K562 (cell line): ENCODE measurements around the gene NR1H3. TPM values are rescaled to one million over a fixed set of nuclear protein-coding genes. Genes with fewer than 3 reads are reported as not detected.

Source experiments
- ATAC-seq: fragments of 200-7000 bp; cut with Tn5 transposase; 3 replicates; pipeline ENCODE4 v1.9.1; 2020; ENCODE audit warnings: moderate library complexity
- BruUV-seq: library from RNA; stranded (reverse); fragments of 400-500 nt; replicated peaks from 2 replicates; lab custom pipeline; 2021; lab: Mats Ljungman, UMichigan
- CTCF ChIA-PET: fragments of 300-600 bp; formaldehyde crosslinking; extraction: SDS; loops from one replicate; lab custom pipeline; 2021; ENCODE audit warnings: low intra/inter-chr PET ratio; lab: Yijun Ruan, JAX
- POLR2A ChIA-PET: fragments of 300-600, 350-650 bp; sonication (Branson Sonifier 250); formaldehyde crosslinking; extraction: SDS; loops from one replicate; lab custom pipeline; 2021; ENCODE audit warnings: antibody characterized with exemption, inconsistent platforms; lab: Yijun Ruan, JAX
- DNase-seq, 4 experiments: peaks; one replicate each; pipeline versions ENCODE4 v3.0.0 to v3.0.0-alpha.2; 2011 to 2018; ENCODE audit warnings: low spot score in 3 of 4, mixed read lengths in 3 of 4; ENCODE audit errors: extremely low read depth in 1 of 4
- FAIRE-seq: peaks from 2 replicates; lab custom pipeline; 2011; peaks lifted over from hg19 to GRCh38; lab: Jason Lieb, UNC
- H2AFZ ChIP-seq: 2 replicates; pipeline ENCODE4 v1.6.0; 2011; ENCODE audit warnings: low read depth, low read length, control low read depth, inconsistent platforms
- H3K27ac ChIP-seq: fragments of 200-600 bp; 3 replicates; pipeline ENCODE4 v1.8.0; 2011; ENCODE audit warnings: low read depth, mild to moderate bottlenecking, control low read depth, inconsistent platforms, low read length, moderate library complexity, mixed read lengths; ENCODE audit errors: extremely low read depth
- H3K27me3 ChIP-seq, 2 experiments: fragments of 300-600 bp in 1 of 2; 2 replicates in 1 of 2; 3 replicates in 1 of 2; pipeline versions ENCODE4 v1.6.0 to v1.8.0; 2011; ENCODE audit warnings: inconsistent platforms in 2 of 2, low read length in 2 of 2, mild to moderate bottlenecking in 1 of 2, mixed read lengths in 1 of 2, moderate library complexity in 1 of 2; ENCODE audit not compliant: control insufficient read depth in 2 of 2, insufficient read depth in 2 of 2
- H3K36me3 ChIP-seq: fragments of 300-600 bp; 3 replicates; pipeline ENCODE4 v1.8.0; 2011; ENCODE audit warnings: mild to moderate bottlenecking, low read length, inconsistent platforms; ENCODE audit not compliant: control insufficient read depth, insufficient read depth
- H3K4me1 ChIP-seq, 2 experiments: fragments of 200-600 bp in 1 of 2; replicated peaks in 1 of 2; 2 replicates in 1 of 2; 3 replicates in 1 of 2; pipeline versions ENCODE4 v1.5.1 to v1.8.0; 2011; ENCODE audit warnings: inconsistent platforms in 2 of 2, low read length in 2 of 2, mild to moderate bottlenecking in 1 of 2, mixed read lengths in 1 of 2, moderate library complexity in 1 of 2; ENCODE audit not compliant: control insufficient read depth in 2 of 2, insufficient read depth in 2 of 2
- H3K4me2 ChIP-seq: 2 replicates; pipeline ENCODE4 v1.6.1; 2011; ENCODE audit warnings: low read length, control low read depth, inconsistent platforms, mixed read lengths; ENCODE audit not compliant: insufficient read depth
- H3K4me3 ChIP-seq: fragments of 200-600 bp; sonication (generic), shearing (Covaris generic); 2 replicates; pipeline ENCODE4 v1.5.1; 2016; ENCODE audit warnings: control low read depth, inconsistent platforms
- H3K79me2 ChIP-seq: fragments of 200-600 bp; 3 replicates; pipeline ENCODE4 v1.8.0; 2011; ENCODE audit warnings: low read length, inconsistent platforms; ENCODE audit not compliant: control insufficient read depth, insufficient read depth
- H3K9ac ChIP-seq, 2 experiments: 2 replicates each; pipeline versions ENCODE4 v1.6.0 to v1.6.1; 2011; ENCODE audit warnings: low read depth in 2 of 2, low read length in 2 of 2, control low read depth in 1 of 2, inconsistent platforms in 1 of 2, mild to moderate bottlenecking in 1 of 2, mixed read lengths in 1 of 2; ENCODE audit not compliant: insufficient read depth in 1 of 2
- H3K9me1 ChIP-seq: one replicate; pipeline ENCODE4 v1.6.0; 2011; ENCODE audit warnings: inconsistent platforms, mild to moderate bottlenecking, low read length, moderate library complexity; ENCODE audit not compliant: control insufficient read depth, insufficient read depth
- H3K9me3 ChIP-seq: replicated peaks from 2 replicates; pipeline ENCODE4 v1.5.1; 2011; ENCODE audit warnings: low read depth, low read length, inconsistent platforms; ENCODE audit not compliant: control insufficient read depth, insufficient read depth
- H4K20me1 ChIP-seq: replicated peaks from 2 replicates; pipeline ENCODE4 v1.6.1; 2011; ENCODE audit warnings: low read length, inconsistent platforms, mixed read lengths; ENCODE audit not compliant: control insufficient read depth, insufficient read depth
- CBFA2T2 ChIP-seq: fragments of 450-650 bp; conservative IDR thresholded peaks from 2 replicates; pipeline ENCODE4 v1.6.1; 2017; ENCODE audit warnings: mild to moderate bottlenecking
- FOXA1 ChIP-seq: fragments of 450-650 bp; IDR thresholded peaks from 2 replicates; pipeline ENCODE4 v1.6.1; 2016; ENCODE audit warnings: mild to moderate bottlenecking, borderline replicate concordance
- MEF2D ChIP-seq: conservative IDR thresholded peaks from 2 replicates; pipeline ENCODE4 v1.6.1; 2016; ENCODE audit warnings: low read depth, missing genetic modification characterization, missing compliant biosample characterization
- MTA1 ChIP-seq: fragments of 450-650 bp; IDR thresholded peaks from 2 replicates; pipeline ENCODE4 v1.6.1; 2017; ENCODE audit warnings: borderline replicate concordance
- RAD21 ChIP-seq, 2 experiments: fragments of 250-450 bp in 1 of 2; fragments of 450-650 bp in 1 of 2; sonication (Bioruptor Pico) in 1 of 2; formaldehyde crosslinking in 1 of 2; IDR thresholded peaks in 1 of 2; conservative IDR thresholded peaks in 1 of 2; 2 replicates each; pipeline versions ENCODE4 v1.4.0 to v1.8.0; 2020 to 2022; ENCODE audit warnings: mild to moderate bottlenecking in 2 of 2, moderate library complexity in 1 of 2
- RCOR1 ChIP-seq, 2 experiments: IDR thresholded peaks; 2 replicates each; pipeline ENCODE4 v1.6.1; 2012; ENCODE audit warnings: low read depth in 2 of 2, low read length in 2 of 2, borderline replicate concordance in 1 of 2, improper control_type of control experiment in 1 of 2
- RFX5 ChIP-seq: IDR thresholded peaks from 2 replicates; pipeline ENCODE4 v1.6.1; 2011; ENCODE audit warnings: low read depth, mild to moderate bottlenecking, improper control_type of control experiment, low read length
- ZNF12 ChIP-seq: sonication (generic); formaldehyde crosslinking; IDR thresholded peaks from 2 replicates; pipeline ENCODE4 v1.4.0; 2020; ENCODE audit warnings: mild to moderate bottlenecking, missing genetic modification reagents
- whole genome bisulfite sequencing: fragments of 100-300 bp; shearing (Covaris generic); methylation state at CpG from one replicate; pipeline ENCODE4 v1.1.6; 2016; ENCODE audit warnings: low coverage, mixed read lengths; ENCODE audit not compliant: insufficient coverage; ENCODE audit errors: missing lambda C conversion rate; 5-methylcytosine and 5-hydroxymethylcytosine counted together
- in situ Hi-C: fragments of 300-500 bp; cut with MboI; formaldehyde crosslinking; loops from 4 replicates; pipeline ENCODE4 v1.15.0; 2018; ENCODE audit warnings: inconsistent platforms, mixed read lengths
- intact Hi-C: fragments of 100-400 bp; cut with micrococcal nuclease; formaldehyde crosslinking; loops from 2 replicates; pipeline ENCODE4 v1.14.2; 2022
- polyA plus RNA-seq, 8 experiments: library from polyadenylated mRNA; depleted of rRNA in 4 of 8; stranded (reverse) in 5 of 8; unstranded in 3 of 8; fragments of >200 nt; fragmentation: Nextera tagmentation in 2 of 8; fragmentation: Illumina TruSeq in 1 of 8; extraction: Ambion mirVana in 2 of 8; extraction: Trizol in 1 of 8; gene quantifications; 2 replicates each; pipeline versions ENCODE4 v1.2.1 to v1.2.3, GENCODE V29; 2011 to 2014; ENCODE audit warnings: inconsistent platforms in 1 of 8, missing spikeins in 1 of 8
- total RNA-seq, 7 experiments: library from RNA; depleted of rRNA in 6 of 7; stranded (reverse); fragments of >200 nt in 6 of 7; fragmentation: Illumina TruSeq in 2 of 7; extraction: Trizol in 2 of 7; gene quantifications; 2 replicates each; pipeline versions ENCODE4 v1.2.1 to v1.2.3, GENCODE V29; 2011 to 2021; ENCODE audit warnings: low replicate concordance in 1 of 7
- TF ChIP-seq, protein P1 (sequence below): fragments of 450-650 bp; IDR thresholded peaks from 2 replicates; pipeline ENCODE4 v1.6.1; 2017; ENCODE audit warnings: mild to moderate bottlenecking, moderate library complexity
- TF ChIP-seq, protein P2 (sequence below): sonication (generic); formaldehyde crosslinking; IDR thresholded peaks from 2 replicates; pipeline ENCODE4 v1.8.1; 2023; ENCODE audit warnings: mild to moderate bottlenecking, missing genetic modification reagents, moderate library complexity
- TF ChIP-seq, protein P3 (sequence below): fragments of 450-650 bp; IDR thresholded peaks from 2 replicates; pipeline ENCODE4 v1.7.0; 2016; ENCODE audit warnings: borderline replicate concordance

NR1H3 gene
- total and polyA plus RNA-seq, 9 of the 15 experiments (the other 6 are each of a cell fraction or from before 2014, with no cell fraction given): 8.2 to 26.0 (median 11.9) TPM

DNA sequence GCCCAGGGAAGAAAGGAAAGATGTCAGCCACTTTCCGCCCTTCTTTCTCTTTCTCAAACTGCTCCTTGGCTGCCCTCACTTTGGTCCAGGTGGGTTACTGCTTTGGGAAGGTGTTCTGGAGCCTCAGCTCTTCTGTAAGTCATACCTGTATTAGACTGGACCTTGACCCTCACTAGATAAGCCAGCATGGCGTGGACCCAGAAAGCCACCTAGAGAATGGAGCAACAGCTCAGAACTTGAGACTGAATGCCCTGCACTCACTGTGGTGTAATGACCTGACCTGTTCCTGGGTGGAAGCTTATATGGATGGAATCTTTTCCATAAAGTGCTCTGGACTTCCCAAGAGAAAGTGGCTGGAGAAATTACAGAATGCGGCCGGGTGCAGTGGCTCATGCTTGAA, 24.7 kb upstream of the NR1H3 start (continued):
- no peak for TF ChIP-seq MEF2D (tag)
- TF ChIP-seq, protein P1, sequence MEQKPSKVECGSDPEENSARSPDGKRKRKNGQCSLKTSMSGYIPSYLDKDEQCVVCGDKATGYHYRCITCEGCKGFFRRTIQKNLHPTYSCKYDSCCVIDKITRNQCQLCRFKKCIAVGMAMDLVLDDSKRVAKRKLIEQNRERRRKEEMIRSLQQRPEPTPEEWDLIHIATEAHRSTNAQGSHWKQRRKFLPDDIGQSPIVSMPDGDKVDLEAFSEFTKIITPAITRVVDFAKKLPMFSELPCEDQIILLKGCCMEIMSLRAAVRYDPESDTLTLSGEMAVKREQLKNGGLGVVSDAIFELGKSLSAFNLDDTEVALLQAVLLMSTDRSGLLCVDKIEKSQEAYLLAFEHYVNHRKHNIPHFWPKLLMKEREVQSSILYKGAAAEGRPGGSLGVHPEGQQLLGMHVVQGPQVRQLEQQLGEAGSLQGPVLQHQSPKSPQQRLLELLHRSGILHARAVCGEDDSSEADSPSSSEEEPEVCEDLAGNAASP: no peak

DNA sequence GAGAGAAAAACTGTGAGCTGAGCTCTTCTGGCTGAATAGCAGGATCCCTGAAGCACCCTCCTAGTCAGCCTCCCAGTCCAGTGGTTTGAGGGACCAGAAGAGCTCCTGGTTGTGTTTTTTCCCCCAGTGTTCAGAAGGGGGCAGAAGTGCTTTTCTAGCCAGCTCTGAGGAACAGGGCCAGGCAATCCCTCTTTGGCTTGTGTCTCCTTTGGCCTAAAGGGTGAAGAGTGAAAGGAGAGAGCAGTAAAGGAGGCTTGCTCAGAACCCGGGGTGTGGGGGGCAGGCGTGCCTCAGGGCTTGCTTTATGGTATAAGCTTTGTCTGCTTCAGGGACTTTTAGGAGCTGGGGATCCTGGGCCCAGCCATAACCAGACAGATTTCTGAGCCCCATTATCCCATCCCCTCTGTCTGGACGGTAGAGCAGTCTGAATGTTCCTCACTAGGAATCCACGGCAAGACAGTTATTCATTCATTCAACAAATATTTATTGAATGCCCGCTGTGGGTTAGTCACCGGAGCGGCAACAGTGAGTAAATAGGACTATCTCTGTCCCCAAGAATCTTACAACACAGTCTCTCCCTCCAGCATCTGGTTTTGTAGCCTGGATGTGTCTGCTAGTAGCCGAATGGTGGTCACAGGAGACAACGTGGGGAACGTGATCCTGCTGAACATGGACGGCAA, 23.7 kb upstream of the NR1H3 start:
- Histone ChIP-seq H2AFZ (no peak overlapping the region), H3K9ac (peak overlapping the region in 1 of 2 experiments; percentile 75; a peak in 1 of 4 replicates), H3K79me2 (no peaks in the 10 kb centered on the region), H3K9me3 (no peaks in the 10 kb centered on the region), H3K27ac (no peak overlapping the region), H3K9me1 (peaks cover 2% of the 10 kb centered on the region), H3K36me3 (peaks cover 13% of the 10 kb centered on the region; the same call in 2 of the 3 replicates), H3K4me2 (no peak overlapping the region), H3K27me3 (no peaks in the 10 kb centered on the region), H3K4me3 (no peak overlapping the region), H4K20me1 (no peaks in the 10 kb centered on the region), H3K4me1 (peaks cover 4 to 5% of the 10 kb centered on the region in 2 experiments; a peak in 2 of 5 replicates)
- POLR2A ChIA-PET: interaction anchor here (0.6 to 10.7 kb wide), 7 partner anchors 11 to 100 kb away, joined by 3 to 110 read pairs (median 3); partner anchors contain the start of genes ACP2 and NR1H3
- in situ Hi-C loops (no loop called here), intact Hi-C loops (no loop called here)
- CTCF ChIA-PET: interaction anchor here (0.6 to 2.0 kb wide), 4 partner anchors 120 to 178 kb away, joined by 3 to 9 read pairs (median 4); partner anchors contain the start of genes MYBPC3 and SLC39A13
- DNase-seq (peak in 3 of 4 experiments; percentile 15 to 57 (median 38)), FAIRE-seq (peak; percentile 15), ATAC-seq (peak; percentile 84)
- WGBS: 71% methylated on average over 11 of the region's 11 CpGs
- BruUV-seq: no TSS peak
- TF ChIP-seq MTA1: no peak
- no peak for TF ChIP-seq FOXA1
- TF ChIP-seq RCOR1 (IDR thresholded peaks at IDR 0.05; ENCODE audit: borderline replicate concordance in 1 of 2, low read depth in 2 of 2, low read length in 2 of 2): no peak
- TF ChIP-seq ZNF12 (CRISPR knock-in tag): no peak
- TF ChIP-seq, protein P2, sequence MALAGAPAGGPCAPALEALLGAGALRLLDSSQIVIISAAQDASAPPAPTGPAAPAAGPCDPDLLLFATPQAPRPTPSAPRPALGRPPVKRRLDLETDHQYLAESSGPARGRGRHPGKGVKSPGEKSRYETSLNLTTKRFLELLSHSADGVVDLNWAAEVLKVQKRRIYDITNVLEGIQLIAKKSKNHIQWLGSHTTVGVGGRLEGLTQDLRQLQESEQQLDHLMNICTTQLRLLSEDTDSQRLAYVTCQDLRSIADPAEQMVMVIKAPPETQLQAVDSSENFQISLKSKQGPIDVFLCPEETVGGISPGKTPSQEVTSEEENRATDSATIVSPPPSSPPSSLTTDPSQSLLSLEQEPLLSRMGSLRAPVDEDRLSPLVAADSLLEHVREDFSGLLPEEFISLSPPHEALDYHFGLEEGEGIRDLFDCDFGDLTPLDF (CRISPR knock-in tag): no peak
- TF ChIP-seq CBFA2T2: no peak
- peak; percentile 55 to 66 for TF ChIP-seq RAD21 (CRISPR knock-in tag; conservative IDR thresholded peaks at IDR 0.05 in 1 of 2, IDR thresholded peaks at IDR 0.05 in 1 of 2)
- no peak for TF ChIP-seq RFX5
- TF ChIP-seq, protein P3, sequence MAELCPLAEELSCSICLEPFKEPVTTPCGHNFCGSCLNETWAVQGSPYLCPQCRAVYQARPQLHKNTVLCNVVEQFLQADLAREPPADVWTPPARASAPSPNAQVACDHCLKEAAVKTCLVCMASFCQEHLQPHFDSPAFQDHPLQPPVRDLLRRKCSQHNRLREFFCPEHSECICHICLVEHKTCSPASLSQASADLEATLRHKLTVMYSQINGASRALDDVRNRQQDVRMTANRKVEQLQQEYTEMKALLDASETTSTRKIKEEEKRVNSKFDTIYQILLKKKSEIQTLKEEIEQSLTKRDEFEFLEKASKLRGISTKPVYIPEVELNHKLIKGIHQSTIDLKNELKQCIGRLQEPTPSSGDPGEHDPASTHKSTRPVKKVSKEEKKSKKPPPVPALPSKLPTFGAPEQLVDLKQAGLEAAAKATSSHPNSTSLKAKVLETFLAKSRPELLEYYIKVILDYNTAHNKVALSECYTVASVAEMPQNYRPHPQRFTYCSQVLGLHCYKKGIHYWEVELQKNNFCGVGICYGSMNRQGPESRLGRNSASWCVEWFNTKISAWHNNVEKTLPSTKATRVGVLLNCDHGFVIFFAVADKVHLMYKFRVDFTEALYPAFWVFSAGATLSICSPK: no peak
